ENCODE results near the gene ROGDI.

ROGDI gene

GRCh38 chr16:4801962-4802658 lies at the start of gene ROGDI:
ROGDI (minus strand) TSS chr16:4802633; CDS start chr16:4802571, 62 bp downstream.
- DNase-seq, result peak; percentile 66 to 84
- TF ChIP-seq, protein P1, sequence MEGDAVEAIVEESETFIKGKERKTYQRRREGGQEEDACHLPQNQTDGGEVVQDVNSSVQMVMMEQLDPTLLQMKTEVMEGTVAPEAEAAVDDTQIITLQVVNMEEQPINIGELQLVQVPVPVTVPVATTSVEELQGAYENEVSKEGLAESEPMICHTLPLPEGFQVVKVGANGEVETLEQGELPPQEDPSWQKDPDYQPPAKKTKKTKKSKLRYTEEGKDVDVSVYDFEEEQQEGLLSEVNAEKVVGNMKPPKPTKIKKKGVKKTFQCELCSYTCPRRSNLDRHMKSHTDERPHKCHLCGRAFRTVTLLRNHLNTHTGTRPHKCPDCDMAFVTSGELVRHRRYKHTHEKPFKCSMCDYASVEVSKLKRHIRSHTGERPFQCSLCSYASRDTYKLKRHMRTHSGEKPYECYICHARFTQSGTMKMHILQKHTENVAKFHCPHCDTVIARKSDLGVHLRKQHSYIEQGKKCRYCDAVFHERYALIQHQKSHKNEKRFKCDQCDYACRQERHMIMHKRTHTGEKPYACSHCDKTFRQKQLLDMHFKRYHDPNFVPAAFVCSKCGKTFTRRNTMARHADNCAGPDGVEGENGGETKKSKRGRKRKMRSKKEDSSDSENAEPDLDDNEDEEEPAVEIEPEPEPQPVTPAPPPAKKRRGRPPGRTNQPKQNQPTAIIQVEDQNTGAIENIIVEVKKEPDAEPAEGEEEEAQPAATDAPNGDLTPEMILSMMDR (IDR thresholded peaks at IDR 0.05), result no peak
- intact Hi-C loops (cut with DNase I; ENCODE audit: low total_unique reads), result no loop called here

DNA sequence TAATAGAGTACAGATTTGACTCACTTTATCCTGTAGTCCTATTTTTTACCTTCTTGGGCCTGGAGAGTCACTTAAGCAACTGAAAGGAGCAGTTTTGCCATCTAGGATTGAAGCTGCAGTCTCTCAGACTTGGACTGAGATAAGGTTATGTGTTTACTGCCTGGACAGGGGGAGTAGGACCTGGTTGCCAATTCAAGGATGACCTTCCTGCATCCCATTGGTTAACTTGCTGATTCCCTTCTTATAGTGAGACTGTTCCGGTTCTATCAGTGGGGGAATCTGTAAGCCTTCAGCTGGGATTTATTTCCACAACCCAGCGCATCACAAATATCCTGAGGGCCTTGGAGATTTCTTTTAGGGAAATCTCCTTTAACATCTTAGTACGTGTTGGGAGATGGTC lies 47.8 kb upstream of the ROGDI start:
- Histone ChIP-seq H3K36me3 (peaks cover 0 to 29% (median 21%) of the 10 kb centered on the region in 3 donors), H3K4me1 (peaks cover 0 to 57% (median 44%) of the 10 kb centered on the region in 4 donors), H3K9me3 (no peaks in the 10 kb centered on the region), H3K4me3 (no peak overlapping the region), H3K27ac (peak overlapping the region in 1 of 2 donors; percentile 10), H3K27me3 (no peaks in the 10 kb centered on the region)
- intact Hi-C loops (cut with DNase I; ENCODE audit: low total_unique reads), result no loop called here
- TF ChIP-seq, protein P1 (IDR thresholded peaks at IDR 0.05), result no peak
- DNase-seq, result no peak

More at GRCh38 chr16:4801962-4802658, at the start of gene ROGDI:
- no peaks in the 10 kb centered on the region for H3K27me3 ChIP-seq
- peak within 1 kb of the TSS; percentile 74 to 79 for H3K4me3 ChIP-seq
- peaks cover 0 to 57% (median 37%) of the 10 kb centered on the region in 3 donors for H3K36me3 ChIP-seq
- peaks cover 0 to 26% (median 13%) of the 10 kb centered on the region in 4 donors for H3K4me1 ChIP-seq
- H3K9me3 ChIP-seq, result no peaks in the 10 kb centered on the region
- peak within 1 kb of the TSS; percentile 60 to 82 for H3K27ac ChIP-seq

DNA sequence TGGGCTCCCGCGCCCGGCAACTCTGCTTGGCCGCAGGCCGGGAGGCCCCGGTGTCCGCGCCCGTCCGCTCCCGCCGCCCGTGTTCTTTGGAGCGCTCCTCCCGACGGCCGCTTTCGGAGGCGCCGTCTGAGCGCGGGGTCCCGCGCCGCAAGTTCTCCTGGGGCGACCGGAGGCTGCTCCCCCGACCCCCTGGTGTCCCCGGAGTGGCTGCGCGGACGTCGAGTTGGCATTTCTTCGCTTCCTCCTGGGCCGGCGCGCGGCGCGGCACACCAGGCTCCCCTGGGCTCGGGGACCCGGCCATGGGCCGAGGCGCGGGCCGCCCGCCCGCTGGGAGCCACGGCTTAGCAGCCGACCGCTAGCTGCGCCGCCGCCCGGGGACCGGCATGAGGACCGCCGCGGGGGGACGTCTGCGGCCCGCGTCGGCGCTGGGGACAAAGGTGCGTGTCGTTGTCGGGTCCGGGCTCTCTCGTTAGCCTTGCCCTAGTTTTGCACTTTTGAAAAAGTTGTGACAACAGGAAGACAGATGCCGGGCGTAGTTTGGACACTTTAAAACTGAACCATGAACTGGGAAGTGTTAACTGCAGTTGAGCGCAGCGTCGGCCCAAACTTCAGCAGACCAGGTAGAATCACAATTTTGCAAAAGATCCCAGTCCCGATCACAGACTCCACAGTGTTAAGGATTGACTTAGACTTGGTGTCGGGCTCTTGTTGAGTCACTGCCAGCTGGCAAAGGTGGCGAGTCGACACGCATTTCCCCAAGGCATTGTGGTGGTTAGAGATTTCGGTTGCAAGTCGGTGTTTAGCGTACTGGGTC lies 45.5 kb upstream of the ROGDI start:
- Histone ChIP-seq H3K9me3 (no peaks in the 10 kb centered on the region), H3K36me3 (peaks cover 18 to 29% (median 23%) of the 10 kb centered on the region in 3 donors), H3K4me1 (peaks cover 0 to 62% (median 47%) of the 10 kb centered on the region in 4 donors), H3K27ac (peak overlapping the region; percentile 91), H3K27me3 (no peaks in the 10 kb centered on the region), H3K4me3 (peak overlapping the region; percentile 79 to 95)
- intact Hi-C loops (cut with DNase I; ENCODE audit: low total_unique reads), result loop anchor here (2.0 to 5.0 kb wide), 2 partner anchors 81 to 109 kb away; partner anchors contain the start of gene ZNF500
- DNase-seq, result peak; percentile 56 to 82
- TF ChIP-seq, protein P1 (IDR thresholded peaks at IDR 0.05), result no peak

- intact Hi-C loops (cut with DNase I; ENCODE audit: low total_unique reads), result loop anchor here (5.0 kb wide), 1 partner anchor 80 kb away; the partner anchor contains the start of gene ZNF500
- peak; percentile 99 to 100 for DNase-seq
- Histone ChIP-seq H3K9me3 (no peaks in the 10 kb centered on the region), H3K4me1 (peaks cover 0 to 55% (median 45%) of the 10 kb centered on the region in 4 donors), H3K4me3 (peak within 1 kb of the TSS; percentile 79 to 95), H3K27me3 (no peaks in the 10 kb centered on the region), H3K27ac (peak within 1 kb of the TSS; percentile 91), H3K36me3 (peaks cover 27 to 34% (median 30%) of the 10 kb centered on the region in 3 donors)
- TF ChIP-seq, protein P1 (IDR thresholded peaks at IDR 0.05), result peak in 1 of 2 experiments; percentile 15
Measured at GRCh38 chr16:4846901-4847773, 44.7 kb upstream of the ROGDI start, which contains the start of the genes GLYR1 and UBN1. GLYR1 (minus strand) TSS chr16:4847288; CDS start chr16:4847265, 23 bp downstream. UBN1 (plus strand) TSS chr16:4847481; CDS start chr16:4852918, 5,437 bp downstream.
